ENCODE results near the gene ACAT1.
"Not testable (repeated sequence)": the region's sequence is repeated elsewhere in the genome, so short reads cannot be mapped to it uniquely, and the experiment has no call there.

ACAT1 gene

DNA sequence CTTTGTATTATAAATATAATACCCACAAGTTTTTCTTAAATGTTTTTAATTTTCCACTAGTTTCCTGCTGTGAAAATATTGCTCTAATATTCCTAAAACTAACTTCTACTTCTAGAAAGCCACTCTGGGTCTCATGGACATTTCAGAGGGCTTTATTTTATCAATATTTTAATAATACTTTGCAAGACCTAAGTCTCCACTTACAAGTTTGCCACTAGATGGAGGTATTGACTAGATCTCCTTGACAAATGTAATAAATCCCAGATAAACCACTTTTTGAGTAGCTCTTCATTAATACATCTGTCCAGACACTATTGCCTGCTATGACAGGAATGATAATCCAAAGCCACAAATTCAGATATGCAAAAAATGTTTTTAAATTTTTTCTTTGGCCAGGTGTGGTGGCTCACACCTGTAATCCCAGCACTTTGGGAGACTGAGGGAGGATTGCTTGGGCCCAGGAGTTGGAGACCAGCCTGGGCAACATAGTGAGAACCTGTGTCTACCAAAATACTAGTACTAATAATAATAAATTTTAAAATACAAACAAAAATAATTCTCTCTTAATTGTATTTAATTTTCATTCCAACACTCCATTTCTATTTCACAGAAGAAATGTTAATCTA, 3.5 kb upstream of the ACAT1 start:
- H3K4me1 ChIP-seq (ENCODE audit: control insufficient read depth, insufficient read depth, low read length): peaks cover 25% of the 10 kb centered on the region
- H3K9ac ChIP-seq (ENCODE audit: low read length in 2 of 2): no peak overlapping the region
- no peaks in the 10 kb centered on the region for H3K36me3 ChIP-seq (ENCODE audit: control insufficient read depth in 2 of 2, insufficient read depth in 2 of 2, low read length in 2 of 2)
- no peak overlapping the region for H3K27ac ChIP-seq (ENCODE audit: low read length)
- no peaks in the 10 kb centered on the region for H3K27me3 ChIP-seq (ENCODE audit: control insufficient read depth in 1 of 2, insufficient read depth in 2 of 2, low read length in 2 of 2)
- no peak overlapping the region for H3K4me3 ChIP-seq (ENCODE audit: low read length in 2 of 2)
- H3K9me3 ChIP-seq (ENCODE audit: control insufficient read depth in 2 of 2, low read length in 2 of 2): no peaks in the 10 kb centered on the region

DNA sequence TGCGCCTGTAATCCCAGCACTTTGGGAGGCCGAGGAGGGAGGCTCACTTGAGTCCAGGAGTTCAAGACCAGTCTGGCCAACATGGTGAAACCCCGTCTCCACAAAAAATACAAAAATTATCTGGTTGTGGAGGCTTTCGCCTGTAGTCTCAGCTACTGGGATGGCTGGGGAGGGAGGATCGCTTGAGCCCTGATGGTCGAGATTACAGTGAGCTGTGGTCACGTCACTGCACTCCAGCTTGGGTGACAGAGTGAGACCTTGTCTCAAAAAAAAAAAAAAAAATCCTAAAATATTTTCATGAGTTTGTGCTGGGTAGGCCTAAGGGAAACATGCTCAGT, 462 bp upstream of the ACAT1 start:
- not testable (repeated sequence) for H3K27me3 ChIP-seq (ENCODE audit: control insufficient read depth in 1 of 2, insufficient read depth in 2 of 2, low read length in 2 of 2); H3K9me3 ChIP-seq (ENCODE audit: control insufficient read depth in 2 of 2, low read length in 2 of 2); H3K36me3 ChIP-seq (ENCODE audit: control insufficient read depth in 2 of 2, insufficient read depth in 2 of 2, low read length in 2 of 2)
- H3K27ac ChIP-seq (ENCODE audit: low read length): peak overlapping the region; percentile 91
- H3K9ac ChIP-seq (ENCODE audit: low read length in 2 of 2): peak overlapping the region; percentile 77 to 84
- peaks cover 25% of the 10 kb centered on the region for H3K4me1 ChIP-seq (ENCODE audit: control insufficient read depth, insufficient read depth, low read length)
- H3K4me3 ChIP-seq (ENCODE audit: low read length in 2 of 2): peak overlapping the region; percentile 79 to 88

DNA sequence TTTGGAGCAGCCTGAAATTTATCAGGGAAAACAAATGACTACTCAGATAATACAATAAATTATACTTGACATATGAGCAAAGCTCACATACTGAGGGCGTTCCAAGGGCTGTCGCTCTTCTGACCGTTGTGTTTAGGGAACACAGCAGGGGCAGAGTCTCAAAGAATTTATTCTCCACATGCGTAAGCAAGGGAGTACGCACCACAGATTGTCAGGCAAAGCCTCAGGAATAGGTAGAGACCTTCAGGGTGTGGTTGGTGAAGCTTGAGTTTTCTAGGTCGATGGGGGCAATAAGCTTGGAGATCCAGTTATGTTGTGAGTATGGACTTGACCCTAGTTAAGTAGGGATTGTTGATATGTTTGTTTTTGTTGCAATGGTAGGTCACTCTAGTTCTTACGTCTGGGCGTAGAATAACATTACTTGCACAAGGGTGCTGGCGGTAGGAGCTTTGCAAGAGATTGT, 830 bp downstream of the ACAT1 start:
- Histone ChIP-seq H3K36me3 (ENCODE audit: control insufficient read depth in 2 of 2, insufficient read depth in 2 of 2, low read length in 2 of 2) (no peaks in the 10 kb centered on the region), H3K27me3 (ENCODE audit: control insufficient read depth in 1 of 2, insufficient read depth in 2 of 2, low read length in 2 of 2) (no peaks in the 10 kb centered on the region), H3K4me1 (ENCODE audit: control insufficient read depth, insufficient read depth, low read length) (peaks cover 21% of the 10 kb centered on the region), H3K4me3 (ENCODE audit: low read length in 2 of 2) (peak overlapping the region; percentile 79 to 88), H3K9ac (ENCODE audit: low read length in 2 of 2) (peak overlapping the region; percentile 77 to 84), H3K9me3 (ENCODE audit: control insufficient read depth in 2 of 2, low read length in 2 of 2) (no peaks in the 10 kb centered on the region), H3K27ac (ENCODE audit: low read length) (peak overlapping the region; percentile 91)

DNA sequence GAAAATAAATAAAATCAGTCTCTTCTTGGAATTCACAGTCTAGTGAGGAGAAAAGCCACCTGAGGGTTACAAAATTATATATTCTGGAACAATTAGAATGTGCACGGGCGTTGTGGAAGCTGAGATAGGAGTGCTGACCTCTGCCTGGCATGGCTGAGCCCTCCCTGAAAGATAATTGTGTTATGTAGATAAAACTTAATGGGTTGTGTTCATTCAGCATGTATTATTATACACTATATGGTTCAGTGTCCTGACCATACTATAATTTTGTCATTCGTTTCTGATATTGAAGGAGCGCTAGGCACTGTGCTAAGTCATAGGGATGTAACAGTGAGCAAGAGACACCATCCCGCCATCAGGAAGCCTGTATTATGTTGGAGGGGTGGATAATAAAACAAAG, 3.7 kb downstream of the ACAT1 start:
- no peak overlapping the region for H3K27ac ChIP-seq (ENCODE audit: low read length)
- H3K36me3 ChIP-seq (ENCODE audit: control insufficient read depth in 2 of 2, insufficient read depth in 2 of 2, low read length in 2 of 2): peaks cover 5 to 6% of the 10 kb centered on the region in 2 donors
- H3K4me1 ChIP-seq (ENCODE audit: control insufficient read depth, insufficient read depth, low read length): peaks cover 21% of the 10 kb centered on the region
- H3K4me3 ChIP-seq (ENCODE audit: low read length in 2 of 2): no peak overlapping the region
- no peaks in the 10 kb centered on the region for H3K9me3 ChIP-seq (ENCODE audit: control insufficient read depth in 2 of 2, low read length in 2 of 2)
- no peak overlapping the region for H3K9ac ChIP-seq (ENCODE audit: low read length in 2 of 2)
- no peaks in the 10 kb centered on the region for H3K27me3 ChIP-seq (ENCODE audit: control insufficient read depth in 1 of 2, insufficient read depth in 2 of 2, low read length in 2 of 2)

DNA sequence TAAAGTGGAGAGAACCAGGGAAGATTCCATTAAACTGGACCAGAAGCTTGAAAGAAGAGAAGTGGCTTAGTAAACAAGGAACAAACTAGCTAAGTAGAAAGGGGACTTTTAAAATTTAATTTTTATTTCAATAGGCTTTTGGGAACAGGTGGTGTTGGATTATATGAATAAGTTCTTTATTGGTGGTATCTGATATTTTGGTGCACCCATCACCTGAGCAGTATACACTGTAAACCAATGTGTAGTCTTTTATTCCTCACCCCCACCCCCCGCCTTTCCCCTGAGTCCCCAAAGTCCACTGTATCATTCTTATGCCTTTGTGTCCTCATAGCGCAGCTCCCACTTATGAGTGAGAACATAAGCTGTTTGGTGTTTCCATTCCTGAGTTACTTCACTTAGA, 7.4 kb downstream of the ACAT1 start:
- no peak overlapping the region for H3K9ac ChIP-seq (ENCODE audit: low read length in 2 of 2)
- peaks cover 8% of the 10 kb centered on the region for H3K4me1 ChIP-seq (ENCODE audit: control insufficient read depth, insufficient read depth, low read length)
- no peaks in the 10 kb centered on the region for H3K27me3 ChIP-seq (ENCODE audit: control insufficient read depth in 1 of 2, insufficient read depth in 2 of 2, low read length in 2 of 2)
- peaks cover 6 to 8% of the 10 kb centered on the region in 2 donors for H3K36me3 ChIP-seq (ENCODE audit: control insufficient read depth in 2 of 2, insufficient read depth in 2 of 2, low read length in 2 of 2)
- H3K9me3 ChIP-seq (ENCODE audit: control insufficient read depth in 2 of 2, low read length in 2 of 2): no peaks in the 10 kb centered on the region
- no peak overlapping the region for H3K4me3 ChIP-seq (ENCODE audit: low read length in 2 of 2)
- H3K27ac ChIP-seq (ENCODE audit: low read length): no peak overlapping the region

DNA sequence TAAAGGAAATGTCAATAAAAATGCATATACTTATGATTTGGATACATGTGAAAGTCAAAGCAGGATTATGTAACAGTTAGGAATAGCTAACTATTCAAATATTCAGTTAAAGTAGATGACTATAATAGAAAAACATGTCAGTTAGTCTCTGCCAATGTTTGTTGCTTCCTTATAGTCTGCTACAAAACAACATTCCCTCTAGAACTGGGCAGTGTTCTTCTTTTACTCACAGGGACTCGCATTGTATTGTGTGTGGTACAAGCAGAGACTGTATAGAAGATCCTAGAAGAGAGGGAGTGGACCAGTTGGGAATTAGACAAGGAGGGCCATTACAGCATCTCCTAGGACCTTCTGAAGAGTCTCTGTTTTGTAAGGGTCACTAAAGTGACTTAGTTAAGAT, 10.6 kb downstream of the ACAT1 start:
- H3K36me3 ChIP-seq (ENCODE audit: control insufficient read depth in 2 of 2, insufficient read depth in 2 of 2, low read length in 2 of 2): peaks cover 12 to 19% of the 10 kb centered on the region in 2 donors
- H3K27ac ChIP-seq (ENCODE audit: low read length): no peak overlapping the region
- no peak overlapping the region for H3K9ac ChIP-seq (ENCODE audit: low read length in 2 of 2)

DNA sequence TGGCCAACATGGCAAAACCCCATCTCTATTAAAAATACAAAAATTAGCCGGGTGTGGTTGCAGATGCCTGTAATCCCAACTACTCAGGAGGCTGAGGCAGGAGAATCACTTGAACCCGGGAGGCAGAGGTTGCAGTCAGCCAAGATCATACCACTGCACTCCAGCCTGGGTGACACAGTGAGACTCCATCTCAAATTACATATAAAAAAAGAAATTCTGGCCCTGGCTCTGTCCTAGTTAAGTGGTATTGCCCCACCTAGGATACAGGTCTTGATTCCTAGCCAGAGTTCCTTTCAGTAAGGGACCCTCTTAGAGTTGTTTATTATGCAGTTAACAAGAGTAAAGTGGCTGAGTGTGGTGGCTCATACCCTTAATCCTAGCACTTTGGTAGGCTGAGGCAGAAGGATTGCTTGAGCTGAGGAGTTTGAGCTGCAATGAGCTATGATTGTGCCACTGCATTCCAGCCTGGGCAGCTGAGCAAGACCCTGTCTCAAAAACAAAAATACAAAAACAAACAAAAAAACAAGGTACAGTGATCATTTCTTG, 11.7 kb downstream of the ACAT1 start:
- not testable (repeated sequence) for H3K4me3 ChIP-seq (ENCODE audit: low read length in 2 of 2); H3K9ac ChIP-seq (ENCODE audit: low read length in 2 of 2); H3K27me3 ChIP-seq (ENCODE audit: control insufficient read depth in 1 of 2, insufficient read depth in 2 of 2, low read length in 2 of 2); H3K4me1 ChIP-seq (ENCODE audit: control insufficient read depth, insufficient read depth, low read length); H3K9me3 ChIP-seq (ENCODE audit: control insufficient read depth in 2 of 2, low read length in 2 of 2); H3K27ac ChIP-seq (ENCODE audit: low read length)
- peaks cover 12 to 18% of the 10 kb centered on the region in 2 donors for H3K36me3 ChIP-seq (ENCODE audit: control insufficient read depth in 2 of 2, insufficient read depth in 2 of 2, low read length in 2 of 2)

More for the DNA sequence above, 10.6 kb downstream of the ACAT1 start:
- Histone ChIP-seq H3K27me3 (ENCODE audit: control insufficient read depth in 1 of 2, insufficient read depth in 2 of 2, low read length in 2 of 2) (no peaks in the 10 kb centered on the region), H3K9me3 (ENCODE audit: control insufficient read depth in 2 of 2, low read length in 2 of 2) (no peaks in the 10 kb centered on the region), H3K4me3 (ENCODE audit: low read length in 2 of 2) (no peak overlapping the region), H3K4me1 (ENCODE audit: control insufficient read depth, insufficient read depth, low read length) (no peaks in the 10 kb centered on the region)

DNA sequence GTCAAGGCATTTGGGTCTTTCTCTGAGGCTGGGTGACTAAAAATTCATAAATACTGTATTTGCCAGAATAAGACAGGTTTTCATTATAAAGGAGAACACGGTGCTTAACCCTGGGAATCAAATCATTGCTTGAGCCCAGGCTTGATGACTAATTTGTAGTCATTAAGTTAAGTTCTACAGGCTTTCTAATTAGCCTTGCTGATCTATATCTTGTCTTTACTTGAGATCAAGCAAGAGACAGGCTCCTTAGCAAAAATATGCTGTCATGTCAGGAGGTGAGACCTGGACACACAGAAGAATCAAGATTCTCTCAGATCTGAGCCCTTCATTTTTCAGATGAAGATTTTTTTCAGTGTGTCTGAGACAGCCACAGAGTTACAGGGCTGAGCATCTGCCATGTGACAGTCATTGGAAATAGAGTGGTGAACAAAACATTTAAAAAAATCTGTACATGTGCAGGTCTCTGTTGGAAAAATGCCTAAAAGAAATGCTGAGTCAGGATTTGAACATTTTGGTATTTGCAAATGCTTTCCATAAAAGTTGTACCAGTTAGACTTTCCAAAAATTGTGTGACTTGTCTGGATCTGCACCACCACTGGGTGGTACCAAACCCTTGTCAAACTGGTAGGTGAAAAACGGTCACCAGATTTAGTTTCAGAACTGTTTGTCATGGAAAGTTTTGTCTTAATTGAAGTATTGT, 14.6 kb downstream of the ACAT1 start:
- Histone ChIP-seq H3K9ac (ENCODE audit: low read length in 2 of 2) (no peak overlapping the region), H3K36me3 (ENCODE audit: control insufficient read depth in 2 of 2, insufficient read depth in 2 of 2, low read length in 2 of 2) (peaks cover 13 to 35% of the 10 kb centered on the region in 2 donors), H3K27me3 (ENCODE audit: control insufficient read depth in 1 of 2, insufficient read depth in 2 of 2, low read length in 2 of 2) (no peaks in the 10 kb centered on the region), H3K9me3 (ENCODE audit: control insufficient read depth in 2 of 2, low read length in 2 of 2) (no peaks in the 10 kb centered on the region), H3K4me3 (ENCODE audit: low read length in 2 of 2) (no peak overlapping the region), H3K27ac (ENCODE audit: low read length) (no peak overlapping the region), H3K4me1 (ENCODE audit: control insufficient read depth, insufficient read depth, low read length) (no peaks in the 10 kb centered on the region)

DNA sequence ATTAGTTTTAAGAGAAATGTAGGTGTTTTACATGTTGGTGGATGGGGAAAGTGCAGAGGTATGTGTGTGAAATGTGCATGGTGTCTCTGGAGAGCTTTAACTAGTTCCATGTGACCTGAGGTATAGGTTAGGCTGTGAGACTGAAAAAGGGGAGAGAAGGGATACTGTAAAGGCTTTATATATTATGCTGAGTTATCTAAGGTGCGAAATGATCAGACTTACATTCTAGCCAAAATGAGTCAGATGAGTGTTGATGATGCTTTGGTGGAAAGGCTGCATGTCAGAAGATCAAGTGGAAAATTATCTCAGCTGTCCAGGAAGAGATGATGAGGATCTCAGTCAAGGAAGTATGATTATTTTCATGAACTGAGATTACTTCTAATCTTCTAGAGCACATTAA, 15.8 kb downstream of the ACAT1 start:
- Histone ChIP-seq H3K4me3 (ENCODE audit: low read length in 2 of 2) (no peak overlapping the region), H3K9me3 (ENCODE audit: control insufficient read depth in 2 of 2, low read length in 2 of 2) (no peaks in the 10 kb centered on the region), H3K36me3 (ENCODE audit: control insufficient read depth in 2 of 2, insufficient read depth in 2 of 2, low read length in 2 of 2) (peaks cover 16 to 43% of the 10 kb centered on the region in 2 donors), H3K27ac (ENCODE audit: low read length) (no peak overlapping the region), H3K27me3 (ENCODE audit: control insufficient read depth in 1 of 2, insufficient read depth in 2 of 2, low read length in 2 of 2) (no peaks in the 10 kb centered on the region), H3K9ac (ENCODE audit: low read length in 2 of 2) (no peak overlapping the region), H3K4me1 (ENCODE audit: control insufficient read depth, insufficient read depth, low read length) (no peaks in the 10 kb centered on the region)

DNA sequence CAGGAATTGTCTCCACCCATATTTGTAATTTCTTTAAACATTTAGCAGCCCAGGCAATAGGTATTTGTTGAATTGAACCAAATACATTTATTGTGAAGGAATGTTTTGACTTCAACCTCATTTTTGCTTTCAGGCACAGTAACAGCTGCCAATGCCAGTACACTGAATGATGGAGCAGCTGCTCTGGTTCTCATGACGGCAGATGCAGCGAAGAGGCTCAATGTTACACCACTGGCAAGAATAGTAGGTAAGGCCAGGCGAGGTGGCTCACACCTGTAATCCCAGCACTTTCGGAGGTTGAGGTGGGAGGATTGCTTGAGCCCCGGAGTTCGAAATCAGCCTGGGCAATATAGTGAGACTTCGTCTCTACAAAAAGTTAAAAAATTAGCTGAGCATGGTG, 20.9 kb downstream of the ACAT1 start:
- no peaks in the 10 kb centered on the region for H3K4me1 ChIP-seq (ENCODE audit: control insufficient read depth, insufficient read depth, low read length)
- H3K9ac ChIP-seq (ENCODE audit: low read length in 2 of 2): no peak overlapping the region
- H3K9me3 ChIP-seq (ENCODE audit: control insufficient read depth in 2 of 2, low read length in 2 of 2): no peaks in the 10 kb centered on the region
- H3K4me3 ChIP-seq (ENCODE audit: low read length in 2 of 2): no peak overlapping the region
- no peak overlapping the region for H3K27ac ChIP-seq (ENCODE audit: low read length)
- H3K27me3 ChIP-seq (ENCODE audit: control insufficient read depth in 1 of 2, insufficient read depth in 2 of 2, low read length in 2 of 2): no peaks in the 10 kb centered on the region
- H3K36me3 ChIP-seq (ENCODE audit: control insufficient read depth in 2 of 2, insufficient read depth in 2 of 2, low read length in 2 of 2): peaks cover 32 to 61% of the 10 kb centered on the region in 2 donors

DNA sequence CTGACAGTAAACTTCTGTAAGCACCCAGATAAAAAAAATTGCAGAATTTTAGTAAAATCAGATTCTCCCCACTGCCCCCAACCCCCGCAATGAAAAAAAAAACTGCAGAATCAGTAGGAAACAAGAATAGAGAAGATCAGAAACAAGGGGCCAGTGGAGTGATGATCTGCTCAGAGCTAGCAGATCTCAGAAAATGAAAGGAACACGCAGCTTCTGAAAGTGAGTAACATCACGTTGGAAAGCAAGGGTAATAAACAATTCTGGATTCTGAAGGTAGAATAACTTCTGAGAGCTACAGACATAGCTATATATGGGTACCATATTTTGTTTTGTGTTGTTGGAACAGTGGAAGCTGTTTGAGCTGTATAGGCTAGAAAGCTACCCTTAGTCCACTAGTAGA, 23.2 kb downstream of the ACAT1 start:
- Histone ChIP-seq H3K36me3 (ENCODE audit: control insufficient read depth in 2 of 2, insufficient read depth in 2 of 2, low read length in 2 of 2) (peaks cover 44 to 61% of the 10 kb centered on the region in 2 donors), H3K9ac (ENCODE audit: low read length in 2 of 2) (no peak overlapping the region)

More for the DNA sequence above, 23.2 kb downstream of the ACAT1 start:
- no peaks in the 10 kb centered on the region for H3K27me3 ChIP-seq (ENCODE audit: control insufficient read depth in 1 of 2, insufficient read depth in 2 of 2, low read length in 2 of 2)
- no peaks in the 10 kb centered on the region for H3K9me3 ChIP-seq (ENCODE audit: control insufficient read depth in 2 of 2, low read length in 2 of 2)
- H3K27ac ChIP-seq (ENCODE audit: low read length): no peak overlapping the region
- no peak overlapping the region for H3K4me3 ChIP-seq (ENCODE audit: low read length in 2 of 2)
- H3K4me1 ChIP-seq (ENCODE audit: control insufficient read depth, insufficient read depth, low read length): no peaks in the 10 kb centered on the region

All from stomach smooth muscle (tissue), 2 donors.